Measurements from ENCODE around the gene SDK2. TPM values are rescaled to one million over a fixed set of nuclear protein-coding genes. Genes with fewer than 3 reads are reported as not detected.
A peak's percentile ranks its signal among the peaks of the same experiment; 100 is the strongest.

The SDK2 gene
- total RNA-seq, 2 donors from 2014 or later = 1.4 to 1.7 TPM

DNA sequence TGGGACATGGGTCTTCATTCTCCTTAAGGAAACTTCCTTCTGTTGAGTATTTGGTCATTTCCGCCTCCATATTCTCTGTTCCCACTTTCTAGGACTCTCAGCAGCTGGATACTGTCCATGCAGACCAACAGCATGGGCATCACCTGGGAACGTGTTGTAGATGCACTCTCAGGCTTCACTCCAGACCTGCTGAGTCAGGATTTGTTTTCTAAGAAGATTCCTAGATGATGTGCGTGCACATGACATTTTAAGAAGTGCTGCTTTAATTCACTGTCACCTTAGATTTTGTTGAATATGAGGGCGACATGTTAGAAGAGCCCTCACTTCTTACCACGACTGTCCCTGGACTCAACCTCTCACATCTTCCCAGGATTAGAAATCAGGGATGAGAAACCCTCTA is 10.0 kb upstream of the SDK2 start:
- intact Hi-C loops (cut with DNase I) = no loop called here
- DNase-seq (ENCODE audit: low spot score) = no peak

DNA sequence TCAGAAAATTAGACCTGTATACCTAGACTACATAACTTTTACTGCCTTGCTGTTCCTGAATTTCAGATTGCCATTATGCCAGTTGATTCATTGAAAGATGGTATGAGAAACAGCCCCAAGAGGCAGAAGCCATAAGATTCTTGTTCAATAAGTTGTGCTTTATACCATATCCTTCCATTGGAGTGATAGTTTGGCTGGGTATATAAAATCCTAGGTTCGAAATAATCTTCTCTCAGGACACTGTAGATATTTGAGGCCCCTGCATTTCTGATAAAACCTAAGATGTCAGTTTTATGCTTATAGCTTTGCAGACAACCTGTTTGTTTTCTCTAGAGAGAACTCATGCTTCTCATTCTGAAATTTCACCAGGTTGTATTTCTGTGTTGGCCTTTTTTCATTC is 9.6 kb upstream of the SDK2 start:
- intact Hi-C loops (cut with DNase I) = no loop called here
- DNase-seq (ENCODE audit: low spot score) = no peak

DNA sequence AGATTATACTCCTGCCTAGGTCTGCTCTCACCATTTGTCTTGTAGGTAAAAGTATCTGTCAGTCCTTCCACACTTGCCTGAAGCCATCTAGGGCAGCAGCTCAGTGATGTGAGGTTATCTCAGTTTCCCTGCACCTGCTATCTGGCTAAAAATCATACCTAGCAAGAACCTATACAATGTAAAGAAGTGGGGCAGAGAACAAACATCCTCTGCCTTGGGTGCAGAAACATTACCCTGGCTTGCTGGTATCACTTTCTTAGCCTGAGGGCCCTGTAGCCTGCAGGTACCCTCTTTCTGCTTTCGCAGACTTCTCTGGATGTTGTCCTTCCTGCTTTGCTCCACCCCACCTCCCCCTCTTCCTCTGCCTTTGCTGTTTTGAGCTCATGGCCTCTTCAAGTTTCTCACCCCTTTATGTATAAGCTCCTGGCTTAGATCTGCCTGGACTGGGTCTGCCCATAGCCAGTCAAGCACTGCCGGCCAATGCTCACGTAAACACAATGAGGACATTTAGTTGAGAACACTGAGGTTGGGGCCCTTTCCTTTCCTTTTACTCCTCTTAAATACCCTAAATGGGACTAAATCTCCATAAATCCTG is 8.7 kb upstream of the SDK2 start:
- no peak for DNase-seq (ENCODE audit: low spot score)
- intact Hi-C loops (cut with DNase I) = no loop called here

DNA sequence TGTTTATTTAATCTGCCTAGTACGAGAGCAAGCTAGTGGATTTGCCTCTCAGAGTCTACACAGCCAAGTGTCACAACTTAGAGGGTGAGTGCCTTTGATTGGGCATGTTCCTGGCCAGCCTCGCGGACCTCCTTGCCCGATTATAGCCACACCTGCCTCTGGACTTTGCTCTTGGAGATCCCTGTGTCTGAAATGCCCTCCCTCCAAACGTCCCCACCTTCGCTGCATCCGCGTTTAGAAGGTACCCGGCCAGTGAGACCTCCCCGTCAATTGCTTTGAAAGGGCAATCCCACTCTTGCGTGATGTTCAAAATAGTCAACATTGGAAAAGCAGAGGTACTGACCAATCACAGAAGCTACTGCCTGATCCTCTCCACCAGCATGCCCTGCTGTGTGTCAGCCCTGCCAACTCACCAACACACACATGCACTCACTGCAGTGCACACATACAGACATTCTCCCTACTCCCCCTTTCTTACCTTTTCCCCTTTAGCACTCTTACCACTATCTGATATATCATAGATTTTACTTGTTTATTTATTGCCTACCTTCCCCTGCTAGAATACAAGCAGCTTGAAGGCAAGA is 6.5 kb upstream of the SDK2 start:
- no peak for DNase-seq (ENCODE audit: low spot score)
- intact Hi-C loops (cut with DNase I) = no loop called here

DNA sequence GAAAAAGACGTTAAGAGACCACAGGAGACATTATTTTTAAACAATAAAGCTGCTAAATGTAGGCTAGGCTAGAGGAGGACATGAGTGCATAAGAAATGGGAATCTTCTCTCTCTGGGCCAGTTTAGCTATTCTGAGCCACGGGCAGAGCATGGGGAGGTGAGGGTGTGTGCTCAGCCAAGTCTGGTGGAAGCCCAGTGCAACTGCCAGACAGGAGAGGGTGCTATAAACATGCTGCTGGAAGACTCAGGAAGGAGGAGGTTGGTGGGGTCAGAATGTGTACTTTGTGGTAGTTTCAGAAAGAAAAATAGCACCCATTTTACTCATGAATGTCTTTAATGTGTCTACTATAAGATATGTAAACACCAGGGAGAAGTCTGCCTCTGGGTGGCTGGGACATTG is 5.9 kb upstream of the SDK2 start:
- intact Hi-C loops (cut with DNase I) = no loop called here
- DNase-seq (ENCODE audit: low spot score) = no peak

DNA sequence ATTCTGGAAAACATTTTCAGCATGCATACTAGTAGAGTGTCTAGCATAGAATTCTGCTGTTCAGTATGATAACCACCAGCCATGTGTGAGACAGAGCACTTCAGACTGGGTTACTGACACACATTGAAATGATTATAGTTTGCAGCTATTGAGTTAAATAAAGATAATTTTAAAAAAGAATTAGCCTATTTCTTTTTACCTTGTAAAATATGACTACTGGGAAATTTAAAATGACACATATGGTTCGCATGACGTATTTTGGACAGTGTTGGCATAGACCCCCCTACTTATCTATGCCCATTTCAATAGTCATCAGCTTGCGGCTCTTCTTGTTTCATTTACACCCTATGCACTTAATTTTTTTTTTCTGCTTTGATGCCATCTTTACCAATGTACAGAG is 4.7 kb upstream of the SDK2 start:
- DNase-seq (ENCODE audit: low spot score) = no peak
- intact Hi-C loops (cut with DNase I) = loop anchor here in 1 of 2 donors (5.0 kb wide), 1 partner anchor 792 kb away; no protein-coding TSS in a partner anchor

DNA sequence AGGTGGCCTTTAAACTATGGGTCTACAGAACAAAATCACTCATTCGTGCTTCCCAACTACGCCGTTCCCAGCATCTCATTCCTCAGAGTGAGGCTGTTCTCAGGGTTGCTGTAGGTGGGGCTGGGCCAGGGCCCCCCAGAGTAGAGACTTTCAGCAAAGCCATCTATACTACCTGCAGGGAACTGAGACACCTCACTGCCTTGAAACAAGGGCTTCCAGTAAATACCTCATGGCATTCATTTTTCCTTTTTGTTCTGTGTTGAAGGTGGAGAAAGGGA is 4.2 kb upstream of the SDK2 start:
- intact Hi-C loops (cut with DNase I) = loop anchor here in 1 of 2 donors (5.0 kb wide), 1 partner anchor 791 kb away; no protein-coding TSS in a partner anchor
- no peak for DNase-seq (ENCODE audit: low spot score)

DNA sequence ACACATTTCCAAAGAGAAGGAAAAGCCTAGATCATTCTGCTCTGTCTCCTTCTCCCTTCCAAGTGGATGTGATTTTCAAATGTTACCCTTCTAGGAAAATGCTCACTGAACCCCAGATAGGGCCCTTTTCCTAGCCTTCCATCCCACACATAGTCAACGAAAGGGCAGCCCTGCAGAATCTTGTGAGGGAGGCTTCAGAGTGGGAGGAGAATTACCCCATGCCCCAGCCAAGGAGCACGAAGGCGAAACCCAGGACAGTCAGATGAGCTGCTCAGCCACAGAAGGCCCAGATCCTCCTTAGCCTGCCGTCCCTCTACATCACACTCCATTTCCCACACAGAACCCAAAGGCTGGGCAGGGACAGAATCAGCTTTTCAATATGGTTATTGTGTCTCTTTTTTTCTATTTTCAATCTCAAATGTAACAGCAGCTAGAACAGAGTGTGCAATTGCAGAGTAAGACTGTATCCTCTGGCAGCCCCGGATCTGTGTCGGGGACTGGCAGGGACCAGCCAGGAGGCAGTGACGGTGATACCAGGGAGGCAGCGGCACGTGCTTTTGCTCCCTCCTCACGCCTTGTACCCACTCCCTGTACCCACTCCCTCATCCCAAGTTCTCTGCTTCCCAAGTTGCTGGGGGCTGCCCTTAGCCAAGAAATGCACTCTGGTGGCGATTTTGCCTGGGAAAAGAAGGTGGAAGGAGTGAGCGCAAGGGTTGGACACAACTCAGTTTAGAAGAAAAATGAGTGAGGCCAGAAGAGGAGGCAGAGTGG is 3.7 kb upstream of the SDK2 start:
- intact Hi-C loops (cut with DNase I) = loop anchor here in 1 of 2 donors (5.0 kb wide), 1 partner anchor 791 kb away; no protein-coding TSS in a partner anchor
- no peak for DNase-seq (ENCODE audit: low spot score)

DNA sequence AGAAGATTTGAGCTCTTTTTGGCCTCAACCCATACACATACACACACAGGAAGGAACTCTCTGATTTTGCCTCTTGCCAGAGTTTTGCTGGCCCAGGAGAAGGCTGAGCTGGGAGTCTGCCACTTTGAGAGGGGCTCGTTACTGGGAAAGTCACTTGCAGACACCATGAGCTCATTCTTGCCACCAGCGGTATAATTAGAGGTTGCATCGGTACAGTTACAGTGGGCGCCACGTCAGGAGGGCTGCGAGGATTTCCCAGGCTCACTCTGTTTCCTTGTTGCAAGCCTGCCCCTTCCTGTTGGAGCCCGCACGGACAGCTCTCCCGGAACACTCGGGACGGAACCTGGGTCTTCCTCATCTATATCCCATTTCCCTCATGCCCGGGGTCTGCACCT is 3.1 kb upstream of the SDK2 start:
- no peak for DNase-seq (ENCODE audit: low spot score)

DNA sequence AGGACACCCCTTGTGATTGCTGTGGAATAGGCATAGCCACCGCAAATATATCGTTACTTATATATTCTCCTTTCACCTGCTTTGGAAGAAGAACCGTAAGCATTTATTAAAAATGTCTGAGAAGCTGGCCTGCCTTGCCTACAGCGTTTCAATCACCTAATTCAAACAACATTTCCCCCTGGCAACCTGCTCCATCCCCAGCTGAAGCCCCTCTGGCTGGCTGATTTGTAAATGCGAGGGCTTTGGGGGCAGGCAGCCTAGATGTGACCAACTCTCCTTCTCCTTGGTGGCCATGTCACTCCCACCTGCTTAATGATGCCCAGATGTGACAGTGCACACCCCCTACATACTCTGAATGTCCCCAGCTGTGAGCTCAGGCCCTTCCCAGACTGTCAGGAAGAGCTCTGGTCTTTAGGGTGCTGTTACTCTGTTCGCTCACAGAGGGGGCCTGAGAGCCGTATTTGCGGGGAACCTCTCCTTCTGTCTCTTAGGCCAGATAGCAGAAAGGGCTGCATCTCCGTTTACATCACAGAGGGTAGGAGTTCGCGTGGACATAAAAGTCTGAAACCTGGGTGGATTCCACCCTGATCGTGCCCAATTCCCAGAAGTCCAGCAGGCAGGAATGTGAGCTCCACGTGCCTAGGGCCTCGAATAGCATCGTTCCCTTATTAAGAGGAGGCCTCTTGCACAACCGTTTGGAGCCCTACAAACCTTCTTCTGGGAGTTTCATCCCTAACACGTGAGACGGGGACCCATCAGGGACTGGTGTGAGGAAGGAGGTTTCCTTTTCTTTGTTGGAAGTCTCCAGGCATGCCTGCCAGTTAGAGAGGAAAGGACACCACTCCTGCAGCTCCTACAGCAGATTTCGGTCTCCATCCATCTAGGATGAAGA is 2.4 kb upstream of the SDK2 start:
- DNase-seq (ENCODE audit: low spot score) = no peak
- intact Hi-C loops (cut with DNase I) = loop anchor here in 1 of 2 donors (5.0 kb wide), 1 partner anchor 789 kb away; no protein-coding TSS in a partner anchor

More for the DNA sequence above, 3.1 kb upstream of the SDK2 start:
- intact Hi-C loops (cut with DNase I) = loop anchor here in 1 of 2 donors (5.0 kb wide), 1 partner anchor 790 kb away; no protein-coding TSS in a partner anchor

DNA sequence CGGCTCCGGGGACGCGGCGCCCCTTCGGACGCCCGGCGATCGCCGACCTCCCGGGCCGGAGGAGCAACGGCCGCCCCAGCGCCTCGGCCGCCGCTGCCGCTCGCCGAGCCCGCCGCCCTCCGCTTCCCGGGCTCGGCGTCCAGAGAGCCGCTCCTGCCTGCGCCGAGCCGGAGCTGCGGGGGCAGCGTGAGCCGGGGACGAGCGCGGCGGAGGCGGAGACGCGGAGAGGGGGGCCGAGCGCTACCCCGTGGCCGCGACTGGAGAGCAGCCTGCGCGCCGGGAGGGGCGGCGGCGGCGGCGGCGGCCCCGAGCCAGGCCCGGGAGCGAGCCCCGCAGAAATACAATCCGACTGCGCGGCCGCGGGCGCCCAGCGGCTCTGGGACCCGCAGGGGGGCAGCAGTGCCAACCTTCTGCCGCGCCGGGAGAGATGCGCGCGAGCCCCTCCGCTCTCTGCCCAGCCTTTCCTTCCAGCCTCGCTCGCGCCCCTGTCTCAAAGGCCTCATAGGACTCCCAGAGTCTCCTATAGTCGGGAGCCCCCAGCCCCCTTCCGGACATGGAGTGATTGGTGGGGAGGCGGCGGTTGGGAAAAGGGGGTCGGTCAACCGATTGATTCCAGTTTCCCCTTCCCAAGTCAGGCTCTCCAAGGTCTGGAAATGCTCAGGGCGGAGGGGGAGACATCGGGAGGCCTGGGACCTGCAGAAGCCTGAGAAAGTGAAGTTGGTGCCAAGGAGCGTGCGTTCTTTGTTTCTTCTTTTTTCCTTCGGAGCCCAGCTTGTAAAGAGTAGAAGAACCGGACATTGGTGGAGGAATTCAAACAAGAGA is 1.0 kb upstream of the SDK2 start:
- intact Hi-C loops (cut with DNase I) = loop anchor here in 1 of 2 donors (5.0 kb wide), 1 partner anchor 788 kb away; no protein-coding TSS in a partner anchor
- peak; percentile 77 for DNase-seq (ENCODE audit: low spot score)

DNA sequence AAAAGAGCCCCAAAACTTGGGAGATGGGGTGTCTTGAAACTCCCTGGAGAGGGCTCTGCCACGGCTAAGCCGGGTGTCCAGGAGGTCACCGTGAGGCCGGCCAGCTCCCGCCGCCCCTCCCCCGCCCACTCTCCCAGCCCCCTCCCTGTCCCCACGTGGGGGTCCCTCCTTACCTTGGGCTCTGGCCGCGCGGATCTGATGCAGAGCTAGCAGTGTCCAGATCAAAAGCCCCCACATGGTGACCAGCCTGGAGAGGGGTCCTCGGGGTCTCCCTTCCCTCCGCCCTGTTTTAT is 447 bp downstream of the SDK2 start:
- intact Hi-C loops (cut with DNase I) = no loop called here
- DNase-seq (ENCODE audit: low spot score) = no peak

DNA sequence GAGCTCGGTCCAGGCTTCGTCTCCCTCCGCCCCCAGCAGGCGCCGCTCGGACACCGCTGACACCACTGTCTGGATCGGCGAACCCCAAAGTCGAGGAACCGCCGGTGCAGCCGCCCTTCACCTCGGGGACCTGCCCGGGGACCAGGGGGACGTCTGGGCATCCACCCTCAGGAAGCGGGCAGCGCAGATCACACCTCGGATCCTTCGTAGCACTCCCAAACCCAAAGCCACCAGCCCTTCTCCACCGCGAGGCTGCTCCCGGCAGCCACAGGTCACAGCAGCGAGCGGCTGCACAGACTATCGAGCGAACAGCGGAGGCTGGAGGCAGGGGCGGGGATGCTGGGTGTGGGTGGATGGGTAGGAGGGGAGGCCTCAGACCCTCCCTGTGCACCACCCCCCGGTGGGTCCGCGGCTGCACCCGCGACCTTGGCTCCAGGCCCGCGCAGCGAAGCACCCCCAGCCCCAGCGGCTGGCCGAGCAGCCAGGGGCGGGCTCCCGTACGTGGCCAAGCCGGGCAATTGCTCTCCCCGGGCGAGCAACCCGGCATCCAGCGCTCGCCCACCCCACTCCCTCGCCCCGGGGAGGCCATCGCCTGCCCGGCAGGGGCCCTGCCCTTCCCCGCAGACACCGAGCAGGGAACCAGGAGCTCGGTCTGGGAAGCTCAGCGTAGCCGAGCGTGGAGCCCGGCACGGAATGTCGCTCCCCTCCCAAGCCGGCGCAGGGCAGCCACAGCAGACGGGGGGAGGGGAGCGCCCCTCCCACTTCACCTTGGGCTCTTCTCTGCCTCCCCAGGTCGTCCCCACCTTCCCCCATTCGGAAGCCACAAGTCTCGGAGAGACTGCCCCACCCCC is 1.0 kb downstream of the SDK2 start:
- DNase-seq (ENCODE audit: low spot score) = peak; percentile 78

DNA sequence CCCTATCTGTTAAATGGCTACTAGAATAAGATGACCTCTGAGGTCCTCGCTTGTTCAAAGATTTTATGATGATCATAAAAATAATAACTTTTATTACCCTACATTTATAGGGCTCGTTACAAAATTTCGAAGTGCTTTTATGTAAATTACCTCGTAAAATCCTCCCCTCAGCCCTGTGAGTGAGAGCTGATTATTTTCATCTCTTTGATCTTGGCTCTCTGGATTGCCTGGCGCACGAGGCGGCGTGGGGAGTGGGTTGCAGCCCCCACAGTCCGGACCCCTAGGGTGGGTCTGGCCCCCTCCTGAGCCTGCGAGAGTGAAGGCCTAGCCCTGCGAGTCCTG is 1.6 kb downstream of the SDK2 start:
- intact Hi-C loops (cut with DNase I) = no loop called here
- DNase-seq (ENCODE audit: low spot score) = no peak

More for the DNA sequence above, 1.0 kb downstream of the SDK2 start:
- intact Hi-C loops (cut with DNase I) = no loop called here

DNA sequence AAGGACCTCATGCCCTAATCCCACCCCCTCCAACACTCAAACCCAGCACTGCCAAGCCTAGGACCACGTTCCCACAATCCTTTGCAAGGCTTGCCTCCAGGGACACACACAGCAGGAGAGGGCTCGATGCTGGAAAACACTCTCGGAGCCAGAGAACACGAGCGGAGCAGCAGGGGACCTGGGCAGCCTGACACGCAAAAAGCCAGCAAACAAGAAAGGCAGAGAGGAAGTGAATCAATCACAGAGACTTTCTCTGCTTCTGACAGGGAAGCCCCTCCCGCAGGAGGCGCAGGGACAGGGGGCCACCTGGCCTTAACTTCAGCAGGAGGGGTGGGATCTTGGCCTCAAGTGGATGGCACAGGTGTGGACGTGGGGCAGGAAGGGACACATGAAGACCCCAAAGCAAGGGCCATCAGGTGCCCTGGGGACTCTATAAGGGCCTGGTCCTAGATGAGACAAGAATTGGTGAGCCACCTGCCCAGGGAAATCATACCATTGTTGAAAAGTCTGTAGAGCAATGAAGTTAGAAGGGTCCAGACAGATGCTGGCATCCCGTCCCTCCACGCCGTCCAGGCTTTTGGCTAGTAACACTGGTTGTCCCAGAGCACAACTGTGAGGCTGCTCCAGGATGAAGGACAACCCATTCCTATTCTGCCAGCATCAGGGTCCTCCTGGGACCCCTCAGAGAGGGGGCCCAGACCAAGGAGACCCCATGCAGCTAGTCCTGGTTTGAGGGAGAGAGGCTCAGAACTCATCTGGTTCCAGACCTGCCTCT is 2.2 kb downstream of the SDK2 start:
- no peak for DNase-seq (ENCODE audit: low spot score)
- intact Hi-C loops (cut with DNase I) = no loop called here

DNA sequence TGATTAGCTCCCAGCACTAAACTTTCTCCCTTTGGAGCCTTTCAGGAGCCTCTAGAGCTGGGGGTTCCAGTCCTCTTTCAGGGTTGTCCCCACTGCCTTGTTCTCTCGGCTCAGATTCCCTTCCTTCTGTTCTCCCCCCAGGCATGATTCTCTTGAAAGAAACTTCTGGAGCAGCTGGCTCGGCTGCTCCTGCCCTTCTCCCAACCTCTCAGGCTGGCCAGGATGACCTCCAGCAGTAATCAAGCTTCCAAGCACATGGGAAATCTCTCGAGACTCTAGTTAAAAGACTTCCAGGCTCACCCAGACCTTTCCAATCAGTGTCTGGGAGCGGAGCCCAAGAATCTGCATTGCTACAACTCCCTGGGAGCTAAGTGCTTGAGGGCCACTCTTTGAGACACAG is 3.6 kb downstream of the SDK2 start:
- no peak for DNase-seq (ENCODE audit: low spot score)
- intact Hi-C loops (cut with DNase I) = no loop called here

DNA sequence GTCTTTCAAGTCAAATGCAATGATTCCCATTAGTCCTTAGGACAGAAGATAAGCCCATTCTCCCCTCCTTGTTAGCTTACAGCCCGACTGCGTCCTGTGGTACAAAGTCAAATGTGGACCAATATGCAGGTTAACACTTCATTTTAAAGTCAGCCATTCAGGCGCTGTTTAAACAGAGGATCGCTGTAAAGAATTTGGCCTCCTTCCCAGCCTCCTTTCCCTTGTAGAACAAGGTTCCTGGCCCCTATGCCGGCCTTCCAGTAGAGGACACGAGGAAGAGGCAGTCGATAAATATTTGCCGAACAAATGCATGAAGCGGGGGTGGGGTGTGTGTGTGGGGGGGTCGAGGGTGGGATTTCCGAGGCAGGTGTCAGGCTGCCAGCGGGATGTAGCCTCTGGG is 4.3 kb downstream of the SDK2 start:
- no peak for DNase-seq (ENCODE audit: low spot score)
- intact Hi-C loops (cut with DNase I) = no loop called here

DNA sequence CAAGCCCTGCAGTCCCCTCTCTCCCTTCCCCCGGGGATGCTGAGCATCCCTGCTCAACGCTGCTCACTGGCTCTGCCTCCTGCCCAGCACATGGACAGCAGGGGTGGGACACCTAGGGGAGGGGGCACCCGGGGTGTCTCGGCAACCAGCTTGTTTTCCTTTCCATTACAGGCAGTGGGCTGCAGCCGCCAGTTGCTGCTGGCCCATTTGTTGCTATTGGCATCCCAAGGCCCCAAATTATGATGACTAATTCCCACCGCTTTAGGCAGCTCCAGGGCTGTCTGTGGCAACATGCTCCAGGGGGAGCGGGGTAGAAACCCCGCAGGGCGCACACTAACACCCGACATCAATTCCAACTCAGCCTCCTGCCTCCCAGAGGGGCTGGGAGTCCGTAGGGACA is 4.9 kb downstream of the SDK2 start:
- DNase-seq (ENCODE audit: low spot score) = no peak
- intact Hi-C loops (cut with DNase I) = no loop called here

All from posterior vena cava (tissue), 2 donors.